Fibroblast of lung (primary cell): ENCODE results near the gene PIK3C3. TPM values are rescaled to one million over a fixed set of nuclear protein-coding genes. Genes with fewer than 3 reads are reported as not detected.

ENCODE experiments used
- DNase-seq, 2 donors: peaks; one replicate each; pipeline versions ENCODE4 v3.0.0 to v3.0.0-alpha.2; 2010; ENCODE audit warnings: low read depth in 2 of 2
- H2AFZ ChIP-seq: 2 replicates; pipeline ENCODE4 v1.5.1; 2012; ENCODE audit warnings: low read length, control low read depth, inconsistent platforms
- H3K27ac ChIP-seq: 2 replicates; pipeline ENCODE4 v1.5.1; 2011; ENCODE audit warnings: low read length, control low read depth; ENCODE audit not compliant: insufficient read depth
- H3K27me3 ChIP-seq: 2 replicates; pipeline ENCODE4 v1.5.1; 2011; ENCODE audit warnings: mild to moderate bottlenecking, low read length; ENCODE audit not compliant: control insufficient read depth, insufficient read depth
- H3K36me3 ChIP-seq: 2 replicates; pipeline ENCODE4 v1.5.1; 2011; ENCODE audit warnings: low read length; ENCODE audit not compliant: control insufficient read depth, insufficient read depth
- H3K4me1 ChIP-seq: 2 replicates; pipeline ENCODE4 v1.5.1; 2011; ENCODE audit warnings: low read length; ENCODE audit not compliant: control insufficient read depth, insufficient read depth; ENCODE audit errors: extremely low read depth
- H3K4me2 ChIP-seq: 2 replicates; pipeline ENCODE4 v1.5.1; 2011; ENCODE audit warnings: low read length, control low read depth; ENCODE audit not compliant: insufficient read depth; ENCODE audit errors: extremely low read depth
- H3K4me3 ChIP-seq, 4 experiments: fragments of 200-600 bp in 1 of 4; sonication (generic) in 1 of 4; replicated peaks in 1 of 4; 2 replicates each; pipeline ENCODE4 v1.5.1; 2011 to 2016; ENCODE audit warnings: low read length in 4 of 4, low read depth in 3 of 4, mild to moderate bottlenecking in 3 of 4, control low read depth in 2 of 4, inconsistent platforms in 1 of 4, mixed read lengths in 1 of 4; ENCODE audit not compliant: insufficient read depth in 1 of 4; ENCODE audit errors: control extremely low read depth in 1 of 4
- H3K79me2 ChIP-seq: 2 replicates; pipeline ENCODE4 v1.5.1; 2012; ENCODE audit warnings: mild to moderate bottlenecking, low read length, inconsistent platforms; ENCODE audit not compliant: control insufficient read depth, insufficient read depth
- H3K9ac ChIP-seq: 2 replicates; pipeline ENCODE4 v1.5.1; 2011; ENCODE audit warnings: mild to moderate bottlenecking, low read length, control low read depth; ENCODE audit not compliant: insufficient read depth
- H3K9me3 ChIP-seq: 2 replicates; pipeline ENCODE4 v1.5.1; 2012; ENCODE audit warnings: low read depth, low read length; ENCODE audit not compliant: control insufficient read depth, insufficient read depth
- H4K20me1 ChIP-seq: 2 replicates; pipeline ENCODE4 v1.5.1; 2011; ENCODE audit warnings: low read length; ENCODE audit not compliant: control insufficient read depth, insufficient read depth; ENCODE audit errors: extremely low read depth
- EZH2 ChIP-seq: IDR thresholded peaks from 2 replicates; pipeline ENCODE4 v1.5.1; 2012; ENCODE audit warnings: low read length, control low read depth, mild to moderate bottlenecking; ENCODE audit errors: missing control alignments
- polyA minus RNA-seq: library from RNA; depleted of rRNA, polyadenylated mRNA; stranded (reverse); fragments of >200 nt; gene quantifications from 2 replicates; pipeline ENCODE4 v1.2.3, GENCODE V29; 2011; ENCODE audit warnings: low replicate concordance
- polyA plus RNA-seq, 2 donors: library from polyadenylated mRNA; depleted of rRNA in 1 of 2; stranded (reverse) in 1 of 2; unstranded in 1 of 2; fragments of >200 nt; gene quantifications; 2 replicates each; pipeline ENCODE4 v1.2.1, GENCODE V29; 2011 to 2012; ENCODE audit warnings: missing spikeins in 1 of 2
- total RNA-seq: library from RNA; depleted of rRNA; stranded (reverse); fragments of >200 nt; gene quantifications from 2 replicates; pipeline ENCODE4 v1.2.1, GENCODE V29; 2014
- TF ChIP-seq, protein P1 (sequence below), 2 donors: IDR thresholded peaks in 1 of 2; conservative IDR thresholded peaks in 1 of 2; 1 replicate in 1 of 2; 2 replicates in 1 of 2; pipeline ENCODE4 v1.5.1; 2011 to 2012; ENCODE audit warnings: low read length in 2 of 2, control low read depth in 1 of 2, inconsistent platforms in 1 of 2, low read depth in 1 of 2, mild to moderate bottlenecking in 1 of 2

Gene PIK3C3
- total RNA-seq (28.9 and 41.1 TPM in 2 replicates), polyA plus RNA-seq (39.8 and 58.6 TPM in 2 replicates), polyA minus RNA-seq (1.3 and 11.8 TPM in 2 replicates)
- 29.3 and 37.6 TPM in 2 replicates for polyA plus RNA-seq (2012)

DNA sequence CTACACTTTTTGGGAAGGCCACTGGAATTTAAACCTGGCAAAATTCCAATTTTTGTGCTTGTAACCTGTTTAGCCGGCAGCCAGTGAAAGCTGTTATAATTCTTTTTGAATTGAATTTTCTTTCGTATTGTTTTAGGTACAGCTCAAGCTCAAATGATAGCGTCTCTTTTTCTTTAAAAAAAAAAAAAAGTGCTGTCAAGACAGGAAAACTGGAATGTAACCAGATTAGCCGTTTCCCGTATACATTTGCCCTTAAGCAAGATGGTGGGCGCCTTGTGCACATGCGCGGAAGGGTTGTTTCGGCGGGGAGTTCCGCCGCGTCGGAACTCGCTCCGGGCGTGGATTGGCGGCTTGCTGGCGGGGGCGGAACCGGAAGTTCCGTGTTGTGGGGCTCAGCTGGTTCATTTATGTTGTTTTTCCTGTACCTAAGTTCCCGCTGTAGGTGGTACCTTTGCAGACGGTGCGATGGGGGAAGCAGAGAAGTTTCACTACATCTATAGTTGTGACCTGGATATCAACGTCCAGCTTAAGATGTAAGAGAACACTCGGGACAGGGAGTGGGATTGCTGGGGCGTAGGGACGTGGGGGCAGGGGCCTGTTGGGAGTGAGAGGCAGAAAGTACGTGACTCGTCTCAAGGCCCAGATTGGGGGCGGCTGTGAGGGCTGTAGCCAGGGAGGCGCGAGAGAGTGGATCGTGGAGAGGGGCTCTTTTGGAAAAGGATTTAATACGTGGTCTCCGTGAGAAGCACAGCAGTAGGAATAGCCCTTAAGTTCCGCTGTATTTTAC is at the start of gene PIK3C3:
TSS of gene PIK3C3 (plus strand) at position 408 of the 787 bp plus-strand sequence. CDS start at position 466, 58 bp downstream.
- H2AFZ ChIP-seq, result peak within 1 kb of the TSS; percentile 95
- H3K9ac ChIP-seq, result peak within 1 kb of the TSS; percentile 82
- H3K4me3 ChIP-seq, result peak within 1 kb of the TSS; percentile 77 to 95 (median 84)
- peaks cover 41% of the 10 kb centered on the region for H3K79me2 ChIP-seq
- peak; percentile 98 to 99 for DNase-seq
- H3K4me1 ChIP-seq, result peaks cover 3% of the 10 kb centered on the region
- no peaks in the 10 kb centered on the region for H4K20me1 ChIP-seq
- H3K36me3 ChIP-seq, result peaks cover 2% of the 10 kb centered on the region
- H3K27ac ChIP-seq, result peak within 1 kb of the TSS; percentile 93
- H3K4me2 ChIP-seq, result peak within 1 kb of the TSS; percentile 80
- no peaks in the 10 kb centered on the region for H3K27me3 ChIP-seq
- TF ChIP-seq, protein P1, sequence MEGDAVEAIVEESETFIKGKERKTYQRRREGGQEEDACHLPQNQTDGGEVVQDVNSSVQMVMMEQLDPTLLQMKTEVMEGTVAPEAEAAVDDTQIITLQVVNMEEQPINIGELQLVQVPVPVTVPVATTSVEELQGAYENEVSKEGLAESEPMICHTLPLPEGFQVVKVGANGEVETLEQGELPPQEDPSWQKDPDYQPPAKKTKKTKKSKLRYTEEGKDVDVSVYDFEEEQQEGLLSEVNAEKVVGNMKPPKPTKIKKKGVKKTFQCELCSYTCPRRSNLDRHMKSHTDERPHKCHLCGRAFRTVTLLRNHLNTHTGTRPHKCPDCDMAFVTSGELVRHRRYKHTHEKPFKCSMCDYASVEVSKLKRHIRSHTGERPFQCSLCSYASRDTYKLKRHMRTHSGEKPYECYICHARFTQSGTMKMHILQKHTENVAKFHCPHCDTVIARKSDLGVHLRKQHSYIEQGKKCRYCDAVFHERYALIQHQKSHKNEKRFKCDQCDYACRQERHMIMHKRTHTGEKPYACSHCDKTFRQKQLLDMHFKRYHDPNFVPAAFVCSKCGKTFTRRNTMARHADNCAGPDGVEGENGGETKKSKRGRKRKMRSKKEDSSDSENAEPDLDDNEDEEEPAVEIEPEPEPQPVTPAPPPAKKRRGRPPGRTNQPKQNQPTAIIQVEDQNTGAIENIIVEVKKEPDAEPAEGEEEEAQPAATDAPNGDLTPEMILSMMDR (conservative IDR thresholded peaks at IDR 0.05 in 1 of 2, IDR thresholded peaks at IDR 0.05 in 1 of 2; ENCODE audit: low read depth in 1 of 2, low read length in 2 of 2), result no peak
- no peak for TF ChIP-seq EZH2
- H3K9me3 ChIP-seq, result no peaks in the 10 kb centered on the region

DNA sequence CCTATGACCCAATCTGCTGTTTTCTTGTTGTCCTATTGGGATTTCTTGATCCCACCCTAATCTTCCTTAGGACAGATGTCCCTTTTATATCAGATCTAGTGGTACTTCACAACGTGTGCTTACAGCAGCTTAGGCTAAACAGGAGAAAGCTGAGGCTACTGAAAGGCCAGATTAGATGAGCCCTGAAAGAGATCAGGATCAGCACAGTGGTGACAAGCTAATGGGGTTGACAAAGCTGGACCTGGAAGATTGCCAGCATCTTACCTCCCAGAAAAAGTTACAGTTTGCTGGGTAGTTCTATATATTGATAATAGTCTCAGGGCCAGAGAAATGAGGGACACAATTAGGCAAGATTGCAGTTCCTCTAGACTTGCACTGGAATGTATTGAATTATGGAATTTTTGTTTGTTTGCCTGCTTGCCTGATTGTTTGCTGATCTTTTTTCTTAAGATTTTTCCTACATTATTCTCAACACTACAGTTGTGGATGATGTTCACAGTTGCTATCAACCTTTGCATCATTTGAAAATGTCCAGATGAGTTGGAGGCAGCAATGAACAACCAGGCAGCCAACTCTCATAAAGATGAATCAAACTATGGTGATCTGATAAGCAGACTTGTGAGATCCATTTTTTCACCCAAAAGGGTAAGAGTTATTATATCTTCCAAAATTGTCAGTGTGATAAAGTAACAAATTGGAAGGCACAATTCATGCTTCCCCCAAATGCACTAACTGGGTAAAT is 49.1 kb upstream of the PIK3C3 start:
- H3K4me3 ChIP-seq, result no peak overlapping the region
- TF ChIP-seq EZH2, result no peak
- TF ChIP-seq, protein P1 (conservative IDR thresholded peaks at IDR 0.05 in 1 of 2, IDR thresholded peaks at IDR 0.05 in 1 of 2; ENCODE audit: low read depth in 1 of 2, low read length in 2 of 2), result no peak
- no peaks in the 10 kb centered on the region for H3K79me2 ChIP-seq
- H3K9ac ChIP-seq, result no peak overlapping the region
- no peak overlapping the region for H3K4me2 ChIP-seq
- H3K36me3 ChIP-seq, result no peaks in the 10 kb centered on the region
- H3K27ac ChIP-seq, result no peak overlapping the region
- DNase-seq, result no peak
- H4K20me1 ChIP-seq, result no peaks in the 10 kb centered on the region
- no peaks in the 10 kb centered on the region for H3K4me1 ChIP-seq
- H3K9me3 ChIP-seq, result no peaks in the 10 kb centered on the region
- H3K27me3 ChIP-seq, result no peaks in the 10 kb centered on the region
- no peak overlapping the region for H2AFZ ChIP-seq

DNA sequence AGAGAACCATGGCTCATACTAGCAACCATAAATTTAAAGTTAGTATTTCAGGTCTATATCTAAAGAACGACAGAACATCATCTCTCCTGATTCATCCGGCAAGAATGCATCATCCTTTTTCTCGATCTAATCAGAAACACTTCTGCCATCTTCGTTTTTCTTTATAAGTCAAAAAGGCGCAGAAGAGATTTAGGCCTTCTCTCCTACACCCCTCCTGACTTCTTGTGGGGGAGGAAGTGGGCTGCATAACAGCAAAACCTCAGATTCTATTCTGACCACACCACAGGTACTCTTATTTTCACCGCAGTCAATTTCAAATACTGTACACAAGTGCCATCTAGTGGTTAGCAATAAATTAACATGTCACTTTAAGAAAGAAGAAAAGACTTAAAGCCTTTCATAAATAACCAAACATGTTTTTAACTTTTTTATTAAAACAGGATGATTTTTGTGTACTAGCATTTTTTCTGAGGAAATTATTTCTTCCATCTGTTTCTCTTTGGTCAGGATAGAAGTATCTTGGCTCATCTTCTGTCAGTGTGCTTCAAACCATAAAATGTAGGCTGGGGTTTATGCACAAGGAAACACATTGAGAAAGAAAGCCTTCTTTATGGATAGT is 48.4 kb upstream of the PIK3C3 start:
- no peak for TF ChIP-seq EZH2
- TF ChIP-seq, protein P1 (conservative IDR thresholded peaks at IDR 0.05 in 1 of 2, IDR thresholded peaks at IDR 0.05 in 1 of 2; ENCODE audit: low read depth in 1 of 2, low read length in 2 of 2), result peak; percentile 42 to 44
- peak overlapping the region in 2 of 4 experiments; percentile 15 to 49 for H3K4me3 ChIP-seq
- H3K36me3 ChIP-seq, result no peaks in the 10 kb centered on the region
- no peak overlapping the region for H3K4me2 ChIP-seq
- H3K9ac ChIP-seq, result no peak overlapping the region
- H4K20me1 ChIP-seq, result no peaks in the 10 kb centered on the region
- H3K27me3 ChIP-seq, result no peaks in the 10 kb centered on the region
- peak; percentile 67 to 75 for DNase-seq
- no peak overlapping the region for H3K27ac ChIP-seq
- no peak overlapping the region for H2AFZ ChIP-seq
- H3K79me2 ChIP-seq, result no peaks in the 10 kb centered on the region
- no peaks in the 10 kb centered on the region for H3K9me3 ChIP-seq
- no peaks in the 10 kb centered on the region for H3K4me1 ChIP-seq
